Fibroblast of lung (primary cell): Measurements from ENCODE around the gene CLEC4F. TPM values are rescaled to one million over a fixed set of nuclear protein-coding genes. Genes with fewer than 3 reads are reported as not detected.
A peak's percentile ranks its signal among the peaks of the same experiment; 100 is the strongest.

Source experiments
- DNase-seq, 2 donors: peaks; one replicate each; pipeline versions ENCODE4 v3.0.0 to v3.0.0-alpha.2; 2010; ENCODE audit warnings: low read depth in 2 of 2
- H2AFZ ChIP-seq: 2 replicates; pipeline ENCODE4 v1.5.1; 2012; ENCODE audit warnings: low read length, control low read depth, inconsistent platforms
- H3K27ac ChIP-seq: 2 replicates; pipeline ENCODE4 v1.5.1; 2011; ENCODE audit warnings: low read length, control low read depth; ENCODE audit not compliant: insufficient read depth
- H3K27me3 ChIP-seq: 2 replicates; pipeline ENCODE4 v1.5.1; 2011; ENCODE audit warnings: mild to moderate bottlenecking, low read length; ENCODE audit not compliant: control insufficient read depth, insufficient read depth
- H3K36me3 ChIP-seq: 2 replicates; pipeline ENCODE4 v1.5.1; 2011; ENCODE audit warnings: low read length; ENCODE audit not compliant: control insufficient read depth, insufficient read depth
- H3K4me1 ChIP-seq: 2 replicates; pipeline ENCODE4 v1.5.1; 2011; ENCODE audit warnings: low read length; ENCODE audit not compliant: control insufficient read depth, insufficient read depth; ENCODE audit errors: extremely low read depth
- H3K4me2 ChIP-seq: 2 replicates; pipeline ENCODE4 v1.5.1; 2011; ENCODE audit warnings: low read length, control low read depth; ENCODE audit not compliant: insufficient read depth; ENCODE audit errors: extremely low read depth
- H3K4me3 ChIP-seq, 4 experiments: fragments of 200-600 bp in 1 of 4; sonication (generic) in 1 of 4; replicated peaks in 1 of 4; 2 replicates each; pipeline ENCODE4 v1.5.1; 2011 to 2016; ENCODE audit warnings: low read length in 4 of 4, low read depth in 3 of 4, mild to moderate bottlenecking in 3 of 4, control low read depth in 2 of 4, inconsistent platforms in 1 of 4, mixed read lengths in 1 of 4; ENCODE audit not compliant: insufficient read depth in 1 of 4; ENCODE audit errors: control extremely low read depth in 1 of 4
- H3K79me2 ChIP-seq: 2 replicates; pipeline ENCODE4 v1.5.1; 2012; ENCODE audit warnings: mild to moderate bottlenecking, low read length, inconsistent platforms; ENCODE audit not compliant: control insufficient read depth, insufficient read depth
- H3K9ac ChIP-seq: 2 replicates; pipeline ENCODE4 v1.5.1; 2011; ENCODE audit warnings: mild to moderate bottlenecking, low read length, control low read depth; ENCODE audit not compliant: insufficient read depth
- H3K9me3 ChIP-seq: 2 replicates; pipeline ENCODE4 v1.5.1; 2012; ENCODE audit warnings: low read depth, low read length; ENCODE audit not compliant: control insufficient read depth, insufficient read depth
- H4K20me1 ChIP-seq: 2 replicates; pipeline ENCODE4 v1.5.1; 2011; ENCODE audit warnings: low read length; ENCODE audit not compliant: control insufficient read depth, insufficient read depth; ENCODE audit errors: extremely low read depth
- EZH2 ChIP-seq: IDR thresholded peaks from 2 replicates; pipeline ENCODE4 v1.5.1; 2012; ENCODE audit warnings: low read length, control low read depth, mild to moderate bottlenecking; ENCODE audit errors: missing control alignments
- polyA plus RNA-seq, 2 donors: library from polyadenylated mRNA; depleted of rRNA in 1 of 2; stranded (reverse) in 1 of 2; unstranded in 1 of 2; fragments of >200 nt; gene quantifications; 2 replicates each; pipeline ENCODE4 v1.2.1, GENCODE V29; 2011 to 2012; ENCODE audit warnings: missing spikeins in 1 of 2
- total RNA-seq: library from RNA; depleted of rRNA; stranded (reverse); fragments of >200 nt; gene quantifications from 2 replicates; pipeline ENCODE4 v1.2.1, GENCODE V29; 2014
- TF ChIP-seq, protein P1 (sequence below), 2 donors: IDR thresholded peaks in 1 of 2; conservative IDR thresholded peaks in 1 of 2; 1 replicate in 1 of 2; 2 replicates in 1 of 2; pipeline ENCODE4 v1.5.1; 2011 to 2012; ENCODE audit warnings: low read length in 2 of 2, control low read depth in 1 of 2, inconsistent platforms in 1 of 2, low read depth in 1 of 2, mild to moderate bottlenecking in 1 of 2

CLEC4F gene
- total and polyA plus RNA-seq, 2 donors (not counting 1 experiment from before 2014, with no cell fraction given) = not detected

GRCh38 chr2:70828914-70829824 lies 8.8 kb upstream of the CLEC4F start:
- Histone ChIP-seq H3K36me3 (no peaks in the 10 kb centered on the region), H3K4me2 (no peak overlapping the region), H3K79me2 (no peaks in the 10 kb centered on the region), H3K4me1 (no peaks in the 10 kb centered on the region), H4K20me1 (no peaks in the 10 kb centered on the region), H3K27ac (no peak overlapping the region), H3K9me3 (no peaks in the 10 kb centered on the region), H3K9ac (no peak overlapping the region), H3K27me3 (peaks cover 2% of the 10 kb centered on the region), H2AFZ (no peak overlapping the region), H3K4me3 (no peak overlapping the region)
- no peak for TF ChIP-seq EZH2
- DNase-seq = peak in 1 of 2 donors; percentile 34

DNA sequence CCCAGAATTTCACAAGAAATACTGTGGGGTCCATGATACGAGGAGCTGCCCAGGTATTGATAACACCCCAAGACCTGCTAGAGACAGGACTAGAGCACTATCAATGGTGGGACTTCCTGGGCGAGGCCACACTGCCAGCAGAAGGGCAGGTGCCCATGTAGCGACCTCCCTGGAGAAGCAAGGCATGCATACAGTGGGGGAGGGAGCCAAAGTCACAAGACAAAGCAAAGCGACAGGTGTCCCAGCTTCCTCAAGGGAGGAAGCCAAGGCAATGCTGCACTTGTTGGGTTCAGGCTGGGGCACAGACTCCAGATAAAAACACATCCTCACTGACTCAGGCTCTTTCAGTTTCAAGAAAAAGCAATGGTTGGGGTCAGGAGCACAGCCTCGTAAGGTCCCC lies 7.7 kb upstream of the CLEC4F start:
- no peak overlapping the region for H2AFZ ChIP-seq
- no peak overlapping the region for H3K4me3 ChIP-seq
- no peaks in the 10 kb centered on the region for H3K36me3 ChIP-seq
- no peaks in the 10 kb centered on the region for H3K4me1 ChIP-seq
- no peak for TF ChIP-seq EZH2
- TF ChIP-seq, protein P1, sequence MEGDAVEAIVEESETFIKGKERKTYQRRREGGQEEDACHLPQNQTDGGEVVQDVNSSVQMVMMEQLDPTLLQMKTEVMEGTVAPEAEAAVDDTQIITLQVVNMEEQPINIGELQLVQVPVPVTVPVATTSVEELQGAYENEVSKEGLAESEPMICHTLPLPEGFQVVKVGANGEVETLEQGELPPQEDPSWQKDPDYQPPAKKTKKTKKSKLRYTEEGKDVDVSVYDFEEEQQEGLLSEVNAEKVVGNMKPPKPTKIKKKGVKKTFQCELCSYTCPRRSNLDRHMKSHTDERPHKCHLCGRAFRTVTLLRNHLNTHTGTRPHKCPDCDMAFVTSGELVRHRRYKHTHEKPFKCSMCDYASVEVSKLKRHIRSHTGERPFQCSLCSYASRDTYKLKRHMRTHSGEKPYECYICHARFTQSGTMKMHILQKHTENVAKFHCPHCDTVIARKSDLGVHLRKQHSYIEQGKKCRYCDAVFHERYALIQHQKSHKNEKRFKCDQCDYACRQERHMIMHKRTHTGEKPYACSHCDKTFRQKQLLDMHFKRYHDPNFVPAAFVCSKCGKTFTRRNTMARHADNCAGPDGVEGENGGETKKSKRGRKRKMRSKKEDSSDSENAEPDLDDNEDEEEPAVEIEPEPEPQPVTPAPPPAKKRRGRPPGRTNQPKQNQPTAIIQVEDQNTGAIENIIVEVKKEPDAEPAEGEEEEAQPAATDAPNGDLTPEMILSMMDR (conservative IDR thresholded peaks at IDR 0.05 in 1 of 2, IDR thresholded peaks at IDR 0.05 in 1 of 2; ENCODE audit: low read depth in 1 of 2, low read length in 2 of 2) = no peak
- DNase-seq = no peak
- no peak overlapping the region for H3K27ac ChIP-seq
- no peaks in the 10 kb centered on the region for H3K79me2 ChIP-seq
- H3K9ac ChIP-seq = no peak overlapping the region
- H3K4me2 ChIP-seq = no peak overlapping the region
- no peaks in the 10 kb centered on the region for H3K9me3 ChIP-seq
- H4K20me1 ChIP-seq = no peaks in the 10 kb centered on the region
- peaks cover 2% of the 10 kb centered on the region for H3K27me3 ChIP-seq

DNA sequence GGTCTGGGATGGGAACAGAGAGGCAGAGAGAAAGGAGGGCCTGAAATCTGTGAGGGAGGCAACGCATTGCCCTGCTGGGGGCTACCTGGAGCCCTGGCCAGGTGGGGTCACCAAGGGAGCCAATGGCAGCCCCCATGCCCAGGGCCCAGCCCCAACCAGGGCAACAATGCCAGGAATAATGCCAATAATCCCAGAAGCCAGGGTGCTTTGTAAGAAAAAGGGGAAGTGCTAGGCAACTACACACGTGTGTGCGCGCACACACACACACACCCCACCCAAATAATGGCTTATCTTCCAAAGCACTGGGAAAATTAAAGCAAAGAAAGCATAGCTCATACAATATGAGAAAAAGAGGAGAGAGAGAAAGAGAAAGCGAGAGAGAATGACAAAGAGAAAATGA lies 7.0 kb upstream of the CLEC4F start:
- TF ChIP-seq, protein P1 (conservative IDR thresholded peaks at IDR 0.05 in 1 of 2, IDR thresholded peaks at IDR 0.05 in 1 of 2; ENCODE audit: low read depth in 1 of 2, low read length in 2 of 2) = no peak
- Histone ChIP-seq H4K20me1 (no peaks in the 10 kb centered on the region), H3K27me3 (peaks cover 2% of the 10 kb centered on the region), H3K4me3 (no peak overlapping the region), H3K4me1 (no peaks in the 10 kb centered on the region), H3K4me2 (no peak overlapping the region), H2AFZ (no peak overlapping the region), H3K27ac (no peak overlapping the region), H3K79me2 (no peaks in the 10 kb centered on the region), H3K9ac (no peak overlapping the region), H3K36me3 (no peaks in the 10 kb centered on the region), H3K9me3 (no peaks in the 10 kb centered on the region)
- DNase-seq = no peak
